22Rv1 (cell line): ENCODE measurements around the gene TMEM151B.
"Not testable (repeated sequence)": the region's sequence is repeated elsewhere in the genome, so short reads cannot be mapped to it uniquely, and the experiment has no call there.

Experiments
- H3K27ac ChIP-seq: fragments of 450-650 bp; 2 replicates; pipeline ENCODE4 v1.5.1; 2017
- ZFX ChIP-seq: fragments of 450-650 bp; IDR thresholded peaks from 2 replicates; pipeline ENCODE4 v1.6.1; 2017; ENCODE audit warnings: antibody characterized with exemption, borderline replicate concordance
- TF ChIP-seq, protein P1 (sequence below): fragments of 450-650 bp; IDR thresholded peaks from 2 replicates; pipeline ENCODE4 v1.5.1; 2017; ENCODE audit warnings: mild to moderate bottlenecking

TMEM151B gene

DNA sequence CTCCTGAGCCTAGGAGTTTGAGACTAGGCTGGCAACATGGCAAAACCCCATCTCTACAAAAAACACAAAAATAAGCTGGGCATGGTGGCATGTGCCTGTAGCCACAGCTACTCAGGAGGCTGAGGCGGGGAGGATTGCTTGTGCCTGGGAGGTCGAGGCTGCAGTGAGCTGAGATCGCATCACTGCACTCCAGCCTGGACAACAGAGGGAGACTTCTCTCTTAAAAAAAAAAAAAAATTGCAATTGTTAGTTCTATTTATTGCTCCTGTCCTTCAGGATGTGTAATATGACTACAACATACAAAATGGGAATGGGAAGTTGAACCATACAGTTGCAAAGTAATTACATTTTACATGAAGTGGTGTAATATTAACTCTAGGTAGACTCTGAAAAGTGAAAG, 51.0 kb downstream of the TMEM151B start:
- TF ChIP-seq, protein P1, sequence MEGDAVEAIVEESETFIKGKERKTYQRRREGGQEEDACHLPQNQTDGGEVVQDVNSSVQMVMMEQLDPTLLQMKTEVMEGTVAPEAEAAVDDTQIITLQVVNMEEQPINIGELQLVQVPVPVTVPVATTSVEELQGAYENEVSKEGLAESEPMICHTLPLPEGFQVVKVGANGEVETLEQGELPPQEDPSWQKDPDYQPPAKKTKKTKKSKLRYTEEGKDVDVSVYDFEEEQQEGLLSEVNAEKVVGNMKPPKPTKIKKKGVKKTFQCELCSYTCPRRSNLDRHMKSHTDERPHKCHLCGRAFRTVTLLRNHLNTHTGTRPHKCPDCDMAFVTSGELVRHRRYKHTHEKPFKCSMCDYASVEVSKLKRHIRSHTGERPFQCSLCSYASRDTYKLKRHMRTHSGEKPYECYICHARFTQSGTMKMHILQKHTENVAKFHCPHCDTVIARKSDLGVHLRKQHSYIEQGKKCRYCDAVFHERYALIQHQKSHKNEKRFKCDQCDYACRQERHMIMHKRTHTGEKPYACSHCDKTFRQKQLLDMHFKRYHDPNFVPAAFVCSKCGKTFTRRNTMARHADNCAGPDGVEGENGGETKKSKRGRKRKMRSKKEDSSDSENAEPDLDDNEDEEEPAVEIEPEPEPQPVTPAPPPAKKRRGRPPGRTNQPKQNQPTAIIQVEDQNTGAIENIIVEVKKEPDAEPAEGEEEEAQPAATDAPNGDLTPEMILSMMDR = no peak
- H3K27ac ChIP-seq = no peak overlapping the region

DNA sequence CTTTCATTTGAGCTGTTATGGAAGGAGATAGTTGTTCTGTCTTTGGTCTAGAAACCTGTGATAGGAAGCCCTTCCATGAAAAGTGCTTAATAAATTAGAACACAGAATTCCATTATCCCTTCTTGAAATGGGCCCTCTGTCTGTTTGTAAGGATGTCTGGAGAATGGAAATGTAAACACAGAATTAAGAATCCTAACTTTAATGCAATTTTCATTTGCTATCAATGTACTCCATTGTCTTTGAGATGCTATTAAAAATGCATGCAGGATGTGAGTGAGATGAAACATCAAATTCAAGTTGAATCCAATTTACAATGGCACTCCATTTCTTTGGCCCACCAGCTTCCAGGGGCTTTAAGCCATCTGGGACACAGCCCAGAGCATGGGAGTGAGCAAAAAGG, 56.8 kb downstream of the TMEM151B start:
- no peak overlapping the region for H3K27ac ChIP-seq
- TF ChIP-seq, protein P1 = no peak
- TF ChIP-seq ZFX = no peak

DNA sequence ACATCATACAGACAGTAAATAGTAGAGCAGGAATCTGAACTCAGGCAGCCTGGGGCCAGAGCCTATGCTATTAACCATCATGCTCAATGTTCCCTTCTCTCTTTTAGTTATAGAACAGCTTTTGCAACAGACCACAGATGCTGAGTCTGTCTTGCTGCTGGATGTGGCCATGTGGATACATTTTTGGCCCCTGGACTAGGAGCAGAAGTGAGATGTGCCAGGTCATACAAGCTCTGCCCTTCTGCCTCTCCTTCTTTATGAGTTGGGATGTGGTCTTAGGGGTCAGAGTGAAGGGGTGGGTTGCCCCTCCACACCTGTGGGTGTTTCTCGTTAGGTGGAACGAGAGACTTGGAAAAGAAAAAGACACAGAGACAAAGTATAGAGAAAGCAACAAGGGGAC, 57.5 kb downstream of the TMEM151B start:
- H3K27ac ChIP-seq = no peak overlapping the region
- TF ChIP-seq, protein P1 = no peak
- TF ChIP-seq ZFX = no peak

DNA sequence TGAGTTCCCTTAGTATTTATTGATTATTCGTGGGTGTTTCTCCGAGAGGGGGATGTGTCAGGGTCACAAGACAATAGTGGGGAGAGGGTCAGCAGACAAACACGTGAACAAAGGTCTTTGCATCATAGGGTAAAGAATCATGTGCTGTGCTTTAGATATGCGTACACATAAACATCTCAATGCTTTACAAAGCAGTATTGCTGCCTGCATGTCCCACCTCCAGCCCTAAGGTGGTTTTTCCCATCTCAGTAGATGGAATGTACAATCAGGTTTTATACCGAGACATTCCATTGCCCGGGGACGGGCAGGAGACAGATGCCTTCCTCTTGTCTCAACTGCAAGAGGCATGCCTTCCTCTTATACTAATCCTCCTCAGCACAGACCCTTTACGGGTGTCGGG, 58.0 kb downstream of the TMEM151B start:
- not testable (repeated sequence) for H3K27ac ChIP-seq

DNA sequence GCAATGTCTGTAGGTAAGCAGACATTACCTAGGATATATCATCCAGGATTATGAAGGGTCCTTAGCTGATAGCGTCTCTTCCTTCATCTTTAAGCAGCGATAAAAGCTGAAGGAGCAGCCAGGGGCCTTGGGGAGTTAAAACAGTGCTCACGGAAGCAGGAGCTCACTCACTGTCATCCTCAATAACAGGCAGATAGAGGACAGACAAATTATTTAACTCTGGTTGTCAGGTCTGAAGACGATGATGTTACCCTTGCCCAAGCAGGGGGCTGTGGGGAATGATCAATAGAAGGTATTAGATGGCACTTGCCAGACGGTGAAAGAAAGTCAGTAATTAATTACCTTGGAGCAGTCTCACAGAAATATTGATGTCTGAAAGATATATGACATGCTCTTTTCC, 59.6 kb downstream of the TMEM151B start:
- TF ChIP-seq, protein P1 = no peak
- H3K27ac ChIP-seq = no peak overlapping the region

DNA sequence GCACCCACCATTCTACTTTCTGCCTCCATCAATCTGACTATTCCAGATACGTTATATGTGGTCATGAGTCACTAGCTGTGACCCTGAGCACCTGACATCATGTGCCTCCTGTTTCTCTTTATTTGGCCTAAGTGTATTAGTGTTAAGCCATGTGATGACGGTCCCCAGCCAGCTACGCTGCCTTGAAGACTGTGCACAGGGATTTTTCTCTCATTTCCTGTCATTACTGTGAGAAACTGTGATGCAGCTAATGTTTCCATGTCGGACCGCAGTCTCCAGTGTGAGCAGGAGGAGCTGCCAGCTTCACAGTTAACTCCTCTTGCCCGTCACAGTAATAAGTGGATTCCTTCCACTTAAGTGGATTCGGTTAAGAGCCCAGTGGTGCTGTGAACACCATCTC, 62.3 kb downstream of the TMEM151B start:
- TF ChIP-seq, protein P1 = no peak
- no peak for TF ChIP-seq ZFX
- no peak overlapping the region for H3K27ac ChIP-seq

DNA sequence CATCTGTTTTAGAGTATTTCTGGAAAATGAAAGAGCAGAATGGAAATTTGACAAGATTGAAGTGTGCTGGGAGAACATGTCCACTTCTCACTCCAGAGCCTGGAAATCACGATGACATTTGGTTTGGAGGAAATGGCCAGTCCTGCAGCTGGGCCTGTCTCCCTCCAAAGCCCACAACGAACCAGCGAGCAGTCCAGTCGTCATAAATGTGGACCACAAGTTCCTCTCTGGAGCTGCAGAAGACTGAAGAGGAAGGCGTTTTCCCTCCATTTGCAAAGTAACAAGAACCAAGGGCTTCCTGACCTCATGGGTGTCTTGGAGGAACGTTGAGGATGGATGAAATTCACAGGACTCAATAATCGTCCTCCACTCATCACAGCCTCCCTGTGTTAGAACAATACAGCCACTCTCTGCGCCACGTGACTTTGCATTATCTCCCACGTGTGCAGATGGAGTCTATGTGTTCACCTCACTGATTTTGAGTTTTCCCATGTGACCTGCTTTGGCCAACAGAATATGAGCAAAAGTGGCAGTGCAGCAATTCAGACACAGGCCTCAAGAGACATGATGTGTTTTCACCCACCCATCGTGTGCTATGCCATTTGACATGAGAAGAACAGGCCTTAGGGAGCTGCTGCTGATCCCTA, 63.1 kb downstream of the TMEM151B start:
- TF ChIP-seq ZFX = no peak
- H3K27ac ChIP-seq = no peak overlapping the region

DNA sequence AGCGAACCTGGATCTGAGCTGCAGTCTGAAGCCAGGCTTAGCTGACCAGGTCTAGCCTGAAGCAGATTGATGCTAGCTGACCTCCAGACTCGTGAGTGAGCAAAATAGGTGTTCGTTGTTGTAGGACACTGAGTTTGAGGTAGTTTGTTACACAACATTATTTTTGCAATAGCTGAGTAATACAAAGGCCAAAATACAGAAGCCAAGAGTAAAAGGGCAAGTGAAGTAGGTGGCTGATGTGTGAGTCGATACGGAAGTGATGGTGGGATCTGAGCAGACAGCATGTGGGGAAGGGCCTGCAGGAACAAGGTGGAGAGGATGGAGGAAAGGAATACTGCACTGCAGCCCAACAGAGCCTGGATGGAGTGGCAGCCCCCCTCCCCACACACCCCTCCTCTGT, 63.7 kb downstream of the TMEM151B start:
- TF ChIP-seq ZFX = no peak
- TF ChIP-seq, protein P1 = no peak
- no peak overlapping the region for H3K27ac ChIP-seq
